ENCODE results near the gene CCDC187. TPM values are rescaled to one million over a fixed set of nuclear protein-coding genes. Genes with fewer than 3 reads are reported as not detected.

The CCDC187 gene
- total and polyA plus RNA-seq, 2 of the 8 experiments (the other 6 are each of a cell fraction or from before 2014, with no cell fraction given) = 0.02 TPM; not detected in 1

- DNase-seq (ENCODE audit: low read depth in 1 of 2, low spot score in 2 of 2) (no peak), FAIRE-seq (no peak)
- H3K14ac ChIP-seq (ENCODE audit: insufficient read length) = no peak overlapping the region
- H2BK120ac ChIP-seq (replicated peaks; ENCODE audit: low read depth, low read length) = no peak overlapping the region
- H4K8ac ChIP-seq (ENCODE audit: extremely low read depth, insufficient read depth, low read length) = no peak overlapping the region
- no peak overlapping the region for H4K5ac ChIP-seq (ENCODE audit: insufficient read length, low read depth, low read length)
- no peak overlapping the region for H2AFZ ChIP-seq (ENCODE audit: low read length)
- peaks cover 4% of the 10 kb centered on the region; the same call in 1 of the 2 replicates for H3K23me2 ChIP-seq (ENCODE audit: low read depth, low read length)
- no peak overlapping the region for H2BK15ac ChIP-seq (ENCODE audit: low read length)
- WGBS, 2 experiments (ENCODE audit: extremely low coverage in 1 of 2, insufficient coverage in 1 of 2, insufficient read length in 1 of 2, insufficient replicate concordance in 2 of 2, low coverage in 1 of 2, low lambda C conversion rate in 2 of 2, missing lambda C conversion rate in 1 of 2) = 78% methylated on average over 12 of the region's 13 CpGs; no CpG with 5 or more reads in 1 of the 2 experiments
- no peak overlapping the region for H3K56ac ChIP-seq (replicated peaks; ENCODE audit: insufficient read length, low read depth, low read length)
- POLR2A ChIA-PET (ENCODE audit: partially characterized antibody) = no interaction called here
- H3K79me2 ChIP-seq (ENCODE audit: control insufficient read depth in 1 of 2, insufficient read depth in 2 of 2, low read length in 2 of 2) = no peaks in the 10 kb centered on the region
- no peak overlapping the region for H3K27ac ChIP-seq (ENCODE audit: low read depth, low read length)
- no peak overlapping the region for H3K4me2 ChIP-seq (ENCODE audit: insufficient read depth in 1 of 2, low read depth in 2 of 2, low read length in 2 of 2)
- H3K9me3 ChIP-seq (ENCODE audit: insufficient read depth in 2 of 2, low read depth in 1 of 2, low read length in 1 of 2) = no peaks in the 10 kb centered on the region
- no peak overlapping the region for H4K91ac ChIP-seq (replicated peaks; ENCODE audit: insufficient read length, low read length)
- no peaks in the 10 kb centered on the region for H3K36me3 ChIP-seq (ENCODE audit: control insufficient read depth in 2 of 4, insufficient read depth in 4 of 4, low read length in 3 of 4)
- no peak overlapping the region for H2BK5ac ChIP-seq (ENCODE audit: low read depth, low read length)
- TF ChIP-seq BCL11A (IDR thresholded peaks at IDR 0.05; ENCODE audit: low read depth in 2 of 2, low read length in 2 of 2) = no peak
- TF ChIP-seq EGR1 (IDR thresholded peaks at IDR 0.05; ENCODE audit: borderline replicate concordance, low read depth, low read length) = no peak
- TF ChIP-seq, protein P1, sequence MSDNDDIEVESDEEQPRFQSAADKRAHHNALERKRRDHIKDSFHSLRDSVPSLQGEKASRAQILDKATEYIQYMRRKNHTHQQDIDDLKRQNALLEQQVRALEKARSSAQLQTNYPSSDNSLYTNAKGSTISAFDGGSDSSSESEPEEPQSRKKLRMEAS (IDR thresholded peaks at IDR 0.05) = no peak
- TF ChIP-seq KDM5A (IDR thresholded peaks at IDR 0.05; ENCODE audit: low read length) = no peak
- no peak for TF ChIP-seq SP1 (IDR thresholded peaks at IDR 0.05; ENCODE audit: low read depth, low read length)
- TF ChIP-seq, protein P2, sequence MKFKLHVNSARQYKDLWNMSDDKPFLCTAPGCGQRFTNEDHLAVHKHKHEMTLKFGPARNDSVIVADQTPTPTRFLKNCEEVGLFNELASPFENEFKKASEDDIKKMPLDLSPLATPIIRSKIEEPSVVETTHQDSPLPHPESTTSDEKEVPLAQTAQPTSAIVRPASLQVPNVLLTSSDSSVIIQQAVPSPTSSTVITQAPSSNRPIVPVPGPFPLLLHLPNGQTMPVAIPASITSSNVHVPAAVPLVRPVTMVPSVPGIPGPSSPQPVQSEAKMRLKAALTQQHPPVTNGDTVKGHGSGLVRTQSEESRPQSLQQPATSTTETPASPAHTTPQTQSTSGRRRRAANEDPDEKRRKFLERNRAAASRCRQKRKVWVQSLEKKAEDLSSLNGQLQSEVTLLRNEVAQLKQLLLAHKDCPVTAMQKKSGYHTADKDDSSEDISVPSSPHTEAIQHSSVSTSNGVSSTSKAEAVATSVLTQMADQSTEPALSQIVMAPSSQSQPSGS (IDR thresholded peaks at IDR 0.05; ENCODE audit: low read length) = no peak
- TF ChIP-seq JUND (IDR thresholded peaks at IDR 0.05; ENCODE audit: low read length) = no peak
- TF ChIP-seq HDAC6 (IDR thresholded peaks at IDR 0.05; ENCODE audit: low read depth, low read length) = no peak
- TF ChIP-seq ZNF274 (IDR thresholded peaks at IDR 0.05; ENCODE audit: borderline replicate concordance, extremely low read depth, low read length) = no peak
- TF ChIP-seq ATF3 (IDR thresholded peaks at IDR 0.05; ENCODE audit: insufficient read depth, low read depth, low read length) = no peak
- TF ChIP-seq BRCA1 (IDR thresholded peaks at IDR 0.05; ENCODE audit: low read depth, low read length) = no peak
- TF ChIP-seq POLR2AphosphoS5 (IDR thresholded peaks at IDR 0.05; ENCODE audit: low read depth, low read length) = no peak
- no peak overlapping the region for H3K4ac ChIP-seq (replicated peaks; ENCODE audit: insufficient read length, low read depth, low read length)
- H3K79me1 ChIP-seq (ENCODE audit: low read depth, low read length) = no peaks in the 10 kb centered on the region
- no peak overlapping the region for H3K18ac ChIP-seq (ENCODE audit: extremely low read depth, low read length)
- H3K9ac ChIP-seq (replicated peaks in 1 of 4; ENCODE audit: extremely low read depth in 1 of 4, low read depth in 3 of 4, low read length in 3 of 4) = no peak overlapping the region
- CTCF ChIA-PET (ENCODE audit: partially characterized antibody) = interaction anchor here (0.8 to 2.4 kb wide), 5 partner anchors 16 to 148 kb away, joined by 3 to 5 read pairs (median 3); no protein-coding TSS in a partner anchor
- no peak overlapping the region for H3K4me3 ChIP-seq (ENCODE audit: extremely low read depth in 1 of 4, insufficient read depth in 2 of 4, low read depth in 3 of 4, low read length in 4 of 4)
- H2BK20ac ChIP-seq (ENCODE audit: low read length) = no peak overlapping the region
- H3K4me1 ChIP-seq (replicated peaks in 1 of 4; ENCODE audit: control insufficient read depth in 3 of 4, insufficient read depth in 4 of 4, low read length in 3 of 4) = peaks cover 0 to 14% (median 6%) of the 10 kb centered on the region in 4 experiments; a peak in 5 of 7 replicates
- no peaks in the 10 kb centered on the region for H4K20me1 ChIP-seq (replicated peaks in 1 of 2; ENCODE audit: control insufficient read depth in 1 of 2, insufficient read depth in 2 of 2, low read length in 2 of 2)
- H2BK12ac ChIP-seq (ENCODE audit: low read depth, low read length) = no peak overlapping the region
- H2AK5ac ChIP-seq (ENCODE audit: low read depth, low read length) = no peak overlapping the region
- H3K23ac ChIP-seq (ENCODE audit: insufficient read length) = no peak overlapping the region
- no peaks in the 10 kb centered on the region for H3K27me3 ChIP-seq (replicated peaks in 1 of 4; ENCODE audit: control insufficient read depth in 3 of 4, extremely low read depth in 1 of 4, insufficient read depth in 3 of 4, low read length in 3 of 4)
These were observed 33.7 kb downstream of the CCDC187 start for GRCh38 chr9:136270173-136270705.
